ENCODE data around the gene SNCG.
"Not testable (repeated sequence)": the region's sequence is repeated elsewhere in the genome, so short reads cannot be mapped to it uniquely, and the experiment has no call there.

Gene SNCG

GRCh38 chr10:86974484-86974883 is 16.1 kb downstream of the SNCG start:
- no peak for DNase-seq (ENCODE audit: low read depth in 1 of 2, low spot score in 1 of 2)

GRCh38 chr10:86976362-86977056 is 18.1 kb downstream of the SNCG start:
- DNase-seq (ENCODE audit: low read depth in 1 of 2, low spot score in 1 of 2): no peak

- DNase-seq (ENCODE audit: low read depth in 1 of 2, low spot score in 1 of 2): not testable (repeated sequence)
Observed at GRCh38 chr10:86978457-86978856, 20.1 kb downstream of the SNCG start.

GRCh38 chr10:86979296-86979818 is 21.0 kb downstream of the SNCG start:
- DNase-seq (ENCODE audit: low read depth in 1 of 2, low spot score in 1 of 2): no peak

- DNase-seq (ENCODE audit: low read depth in 1 of 2, low spot score in 1 of 2): no peak
Observed at GRCh38 chr10:86979977-86980448, 21.6 kb downstream of the SNCG start.

GRCh38 chr10:86981020-86981419 is 22.6 kb downstream of the SNCG start:
- not testable (repeated sequence) for DNase-seq (ENCODE audit: low read depth in 1 of 2, low spot score in 1 of 2)

- no peak for DNase-seq (ENCODE audit: low read depth in 1 of 2, low spot score in 1 of 2)
Observed at GRCh38 chr10:86981716-86982115, 23.3 kb downstream of the SNCG start.

- not testable (repeated sequence) for DNase-seq (ENCODE audit: low read depth in 1 of 2, low spot score in 1 of 2)
Observed at GRCh38 chr10:86984498-86984897, 26.1 kb downstream of the SNCG start.

- no peak for DNase-seq (ENCODE audit: low read depth in 1 of 2, low spot score in 1 of 2)
Observed at GRCh38 chr10:86988520-86988919, 30.1 kb downstream of the SNCG start.

- not testable (repeated sequence) for DNase-seq (ENCODE audit: low read depth in 1 of 2, low spot score in 1 of 2)
Observed at GRCh38 chr10:86991362-86991761, 33.0 kb downstream of the SNCG start.

GRCh38 chr10:86992456-86992855 is 34.1 kb downstream of the SNCG start:
- DNase-seq (ENCODE audit: low read depth in 1 of 2, low spot score in 1 of 2): no peak

- no peak for DNase-seq (ENCODE audit: low read depth in 1 of 2, low spot score in 1 of 2)
Observed at GRCh38 chr10:86992929-86993328, 34.5 kb downstream of the SNCG start.

- not testable (repeated sequence) for DNase-seq (ENCODE audit: low read depth in 1 of 2, low spot score in 1 of 2)
Observed at GRCh38 chr10:86999802-87000403, 41.5 kb downstream of the SNCG start.

GRCh38 chr10:87000491-87000890 is 42.1 kb downstream of the SNCG start:
- DNase-seq (ENCODE audit: low read depth in 1 of 2, low spot score in 1 of 2): no peak

- DNase-seq (ENCODE audit: low read depth in 1 of 2, low spot score in 1 of 2): not testable (repeated sequence)
Observed at GRCh38 chr10:87007124-87007523, 48.7 kb downstream of the SNCG start.

- not testable (repeated sequence) for DNase-seq (ENCODE audit: low read depth in 1 of 2, low spot score in 1 of 2)
Observed at GRCh38 chr10:87007674-87008073, 49.3 kb downstream of the SNCG start.

GRCh38 chr10:87008303-87008702 is 49.9 kb downstream of the SNCG start:
- DNase-seq (ENCODE audit: low read depth in 1 of 2, low spot score in 1 of 2): not testable (repeated sequence)

GRCh38 chr10:87009134-87009696 is 50.8 kb downstream of the SNCG start:
- not testable (repeated sequence) for DNase-seq (ENCODE audit: low read depth in 1 of 2, low spot score in 1 of 2)
